Spleen (tissue), 7 donors: ENCODE results near the gene MLXIPL.

ENCODE experiments used
- POLR2A ChIP-seq, 3 donors: fragments of 450-650 bp; IDR thresholded peaks; one replicate each; pipeline ENCODE4 v1.5.1; 2017; ENCODE audit warnings: antibody characterized with exemption in 3 of 3, mild to moderate bottlenecking in 1 of 3
- POLR2AphosphoS5 ChIP-seq, 3 donors: sonication (generic); formaldehyde crosslinking; IDR thresholded peaks; one replicate each; pipeline ENCODE4 v1.5.1; 2017; ENCODE audit warnings: antibody characterized with exemption in 3 of 3
- TF ChIP-seq, protein P1 (sequence below), 11 experiments: fragments of 200-600 bp in 7 of 11; fragments of 450-650 bp in 4 of 11; sonication (generic) in 4 of 11; IDR thresholded peaks in 8 of 11; conservative IDR thresholded peaks in 3 of 11; 1 replicate in 7 of 11; 2 replicates in 4 of 11; pipeline versions ENCODE4 v1.4.0 to v1.8.0; 2016 to 2021; ENCODE audit warnings: antibody characterized with exemption in 11 of 11, inconsistent platforms in 4 of 11, mild to moderate bottlenecking in 1 of 11
- donor health status: DM: no; HTN: no; CAD: no; lungs with moderate emphysema.
- donor health status: DM: no; HTN: no; CAD: no.
- donor health status: DM: no; HTN: no; CAD: no.

DNA sequence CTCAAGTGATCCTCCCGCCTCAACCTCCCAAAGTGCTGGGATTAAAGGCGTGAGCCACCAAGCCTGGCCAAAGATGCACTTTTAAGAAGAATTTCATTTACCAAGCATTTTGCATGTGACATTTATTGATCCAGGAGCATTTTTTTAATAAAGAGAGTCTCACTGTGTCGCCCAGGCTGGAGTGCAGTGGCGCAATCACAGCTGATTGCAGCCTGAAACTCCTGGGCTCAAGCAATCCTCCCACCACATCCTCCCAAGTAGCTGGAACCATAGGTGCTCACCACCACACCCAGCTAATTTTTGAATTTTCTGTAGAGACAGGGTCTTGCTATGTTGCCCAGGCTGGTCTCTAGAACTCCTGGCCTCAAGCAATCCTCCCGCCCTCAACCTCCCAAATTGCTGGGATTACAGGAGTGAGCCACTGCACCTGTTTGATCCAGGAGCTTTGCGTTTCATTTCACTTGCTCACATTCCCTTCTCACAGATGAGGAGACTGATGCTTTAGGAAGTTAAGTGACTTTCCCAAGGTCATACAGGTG lies 41.6 kb downstream of the MLXIPL start:
- TF ChIP-seq, protein P1, sequence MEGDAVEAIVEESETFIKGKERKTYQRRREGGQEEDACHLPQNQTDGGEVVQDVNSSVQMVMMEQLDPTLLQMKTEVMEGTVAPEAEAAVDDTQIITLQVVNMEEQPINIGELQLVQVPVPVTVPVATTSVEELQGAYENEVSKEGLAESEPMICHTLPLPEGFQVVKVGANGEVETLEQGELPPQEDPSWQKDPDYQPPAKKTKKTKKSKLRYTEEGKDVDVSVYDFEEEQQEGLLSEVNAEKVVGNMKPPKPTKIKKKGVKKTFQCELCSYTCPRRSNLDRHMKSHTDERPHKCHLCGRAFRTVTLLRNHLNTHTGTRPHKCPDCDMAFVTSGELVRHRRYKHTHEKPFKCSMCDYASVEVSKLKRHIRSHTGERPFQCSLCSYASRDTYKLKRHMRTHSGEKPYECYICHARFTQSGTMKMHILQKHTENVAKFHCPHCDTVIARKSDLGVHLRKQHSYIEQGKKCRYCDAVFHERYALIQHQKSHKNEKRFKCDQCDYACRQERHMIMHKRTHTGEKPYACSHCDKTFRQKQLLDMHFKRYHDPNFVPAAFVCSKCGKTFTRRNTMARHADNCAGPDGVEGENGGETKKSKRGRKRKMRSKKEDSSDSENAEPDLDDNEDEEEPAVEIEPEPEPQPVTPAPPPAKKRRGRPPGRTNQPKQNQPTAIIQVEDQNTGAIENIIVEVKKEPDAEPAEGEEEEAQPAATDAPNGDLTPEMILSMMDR (IDR thresholded peaks at IDR 0.05 in 8 of 11, conservative IDR thresholded peaks at IDR 0.05 in 3 of 11): no peak
- TF ChIP-seq POLR2AphosphoS5 (IDR thresholded peaks at IDR 0.05): no peak
- no peak for TF ChIP-seq POLR2A (IDR thresholded peaks at IDR 0.05)
